Liver (tissue), 3 donors: ENCODE measurements around the gene WDR12.

Experiments used
- GABPA ChIP-seq, 2 donors: IDR thresholded peaks in 1 of 2; conservative IDR thresholded peaks in 1 of 2; 2 replicates each; pipeline ENCODE4 v1.6.1; 2016; ENCODE audit warnings: antibody characterized with exemption in 2 of 2, mild to moderate bottlenecking in 1 of 2, moderate library complexity in 1 of 2
- JUND ChIP-seq, 2 donors: IDR thresholded peaks; 2 replicates each; pipeline ENCODE4 v1.6.1; 2016; ENCODE audit warnings: antibody characterized with exemption in 2 of 2
- RAD21 ChIP-seq, 2 donors: IDR thresholded peaks; 2 replicates each; pipeline ENCODE4 v1.6.1; 2016; ENCODE audit warnings: antibody characterized with exemption in 2 of 2, mild to moderate bottlenecking in 2 of 2
- RXRA ChIP-seq, 2 donors: IDR thresholded peaks; 2 replicates each; pipeline ENCODE4 v1.6.1; 2017 to 2018; ENCODE audit warnings: antibody characterized with exemption in 2 of 2, mild to moderate bottlenecking in 1 of 2
- TAF1 ChIP-seq: conservative IDR thresholded peaks from 2 replicates; pipeline ENCODE4 v1.6.1; 2016; ENCODE audit warnings: antibody characterized with exemption, mild to moderate bottlenecking
- YY1 ChIP-seq: IDR thresholded peaks from 2 replicates; pipeline ENCODE4 v1.6.1; 2016; ENCODE audit warnings: antibody characterized with exemption, mild to moderate bottlenecking
- ZBTB33 ChIP-seq: IDR thresholded peaks from 2 replicates; pipeline ENCODE4 v1.6.1; 2016; ENCODE audit warnings: antibody characterized with exemption
- TF ChIP-seq, protein P1 (sequence below): fragments of 150-350 bp; IDR thresholded peaks from 2 replicates; pipeline ENCODE4 v1.5.1; 2017; ENCODE audit warnings: improper control_type of control experiment, low read depth, low read length; ENCODE audit not compliant: missing input control
- TF ChIP-seq, protein P2 (sequence below): IDR thresholded peaks from 2 replicates; pipeline ENCODE4 v1.6.1; 2016; ENCODE audit warnings: antibody characterized with exemption, mild to moderate bottlenecking
- TF ChIP-seq, protein P3 (sequence below): IDR thresholded peaks from 2 replicates; pipeline ENCODE4 v1.6.1; 2016; ENCODE audit warnings: antibody characterized with exemption
- TF ChIP-seq, protein P4 (sequence below): IDR thresholded peaks from 2 replicates; pipeline ENCODE4 v1.6.1; 2016; ENCODE audit warnings: antibody characterized with exemption
- donor health status: healthy.
- donor health status: healthy.

DNA sequence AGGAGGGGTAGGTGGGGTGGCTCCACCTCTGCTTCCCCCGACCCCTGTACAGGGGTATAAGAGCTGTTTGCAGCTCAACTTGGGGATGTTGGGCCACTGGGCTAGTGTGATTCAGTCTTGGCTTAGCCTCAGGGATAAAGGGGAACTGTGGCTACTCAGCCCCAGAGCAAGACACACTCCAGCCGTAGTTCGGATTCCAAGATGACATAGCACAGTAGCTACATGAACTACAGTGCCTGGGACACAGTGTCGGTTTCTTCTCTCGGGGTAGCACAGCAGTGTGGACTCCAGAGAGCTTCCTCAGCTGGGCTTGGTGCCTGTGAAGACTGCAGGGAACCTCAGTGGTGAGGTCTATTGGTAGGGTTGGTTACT lies 21.7 kb upstream of the WDR12 start:
- TF ChIP-seq RAD21 (IDR thresholded peaks at IDR 0.05) (no peak), RXRA (IDR thresholded peaks at IDR 0.05) (no peak), JUND (IDR thresholded peaks at IDR 0.05) (no peak), YY1 (no peak), ZBTB33 (no peak), GABPA (IDR thresholded peaks at IDR 0.05 in 1 of 2, conservative IDR thresholded peaks at IDR 0.05 in 1 of 2) (no peak), TAF1 (no peak)
- TF ChIP-seq, protein P1, sequence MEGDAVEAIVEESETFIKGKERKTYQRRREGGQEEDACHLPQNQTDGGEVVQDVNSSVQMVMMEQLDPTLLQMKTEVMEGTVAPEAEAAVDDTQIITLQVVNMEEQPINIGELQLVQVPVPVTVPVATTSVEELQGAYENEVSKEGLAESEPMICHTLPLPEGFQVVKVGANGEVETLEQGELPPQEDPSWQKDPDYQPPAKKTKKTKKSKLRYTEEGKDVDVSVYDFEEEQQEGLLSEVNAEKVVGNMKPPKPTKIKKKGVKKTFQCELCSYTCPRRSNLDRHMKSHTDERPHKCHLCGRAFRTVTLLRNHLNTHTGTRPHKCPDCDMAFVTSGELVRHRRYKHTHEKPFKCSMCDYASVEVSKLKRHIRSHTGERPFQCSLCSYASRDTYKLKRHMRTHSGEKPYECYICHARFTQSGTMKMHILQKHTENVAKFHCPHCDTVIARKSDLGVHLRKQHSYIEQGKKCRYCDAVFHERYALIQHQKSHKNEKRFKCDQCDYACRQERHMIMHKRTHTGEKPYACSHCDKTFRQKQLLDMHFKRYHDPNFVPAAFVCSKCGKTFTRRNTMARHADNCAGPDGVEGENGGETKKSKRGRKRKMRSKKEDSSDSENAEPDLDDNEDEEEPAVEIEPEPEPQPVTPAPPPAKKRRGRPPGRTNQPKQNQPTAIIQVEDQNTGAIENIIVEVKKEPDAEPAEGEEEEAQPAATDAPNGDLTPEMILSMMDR, result no peak
- TF ChIP-seq, protein P2, sequence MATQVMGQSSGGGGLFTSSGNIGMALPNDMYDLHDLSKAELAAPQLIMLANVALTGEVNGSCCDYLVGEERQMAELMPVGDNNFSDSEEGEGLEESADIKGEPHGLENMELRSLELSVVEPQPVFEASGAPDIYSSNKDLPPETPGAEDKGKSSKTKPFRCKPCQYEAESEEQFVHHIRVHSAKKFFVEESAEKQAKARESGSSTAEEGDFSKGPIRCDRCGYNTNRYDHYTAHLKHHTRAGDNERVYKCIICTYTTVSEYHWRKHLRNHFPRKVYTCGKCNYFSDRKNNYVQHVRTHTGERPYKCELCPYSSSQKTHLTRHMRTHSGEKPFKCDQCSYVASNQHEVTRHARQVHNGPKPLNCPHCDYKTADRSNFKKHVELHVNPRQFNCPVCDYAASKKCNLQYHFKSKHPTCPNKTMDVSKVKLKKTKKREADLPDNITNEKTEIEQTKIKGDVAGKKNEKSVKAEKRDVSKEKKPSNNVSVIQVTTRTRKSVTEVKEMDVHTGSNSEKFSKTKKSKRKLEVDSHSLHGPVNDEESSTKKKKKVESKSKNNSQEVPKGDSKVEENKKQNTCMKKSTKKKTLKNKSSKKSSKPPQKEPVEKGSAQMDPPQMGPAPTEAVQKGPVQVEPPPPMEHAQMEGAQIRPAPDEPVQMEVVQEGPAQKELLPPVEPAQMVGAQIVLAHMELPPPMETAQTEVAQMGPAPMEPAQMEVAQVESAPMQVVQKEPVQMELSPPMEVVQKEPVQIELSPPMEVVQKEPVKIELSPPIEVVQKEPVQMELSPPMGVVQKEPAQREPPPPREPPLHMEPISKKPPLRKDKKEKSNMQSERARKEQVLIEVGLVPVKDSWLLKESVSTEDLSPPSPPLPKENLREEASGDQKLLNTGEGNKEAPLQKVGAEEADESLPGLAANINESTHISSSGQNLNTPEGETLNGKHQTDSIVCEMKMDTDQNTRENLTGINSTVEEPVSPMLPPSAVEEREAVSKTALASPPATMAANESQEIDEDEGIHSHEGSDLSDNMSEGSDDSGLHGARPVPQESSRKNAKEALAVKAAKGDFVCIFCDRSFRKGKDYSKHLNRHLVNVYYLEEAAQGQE, result no peak
- TF ChIP-seq, protein P3, sequence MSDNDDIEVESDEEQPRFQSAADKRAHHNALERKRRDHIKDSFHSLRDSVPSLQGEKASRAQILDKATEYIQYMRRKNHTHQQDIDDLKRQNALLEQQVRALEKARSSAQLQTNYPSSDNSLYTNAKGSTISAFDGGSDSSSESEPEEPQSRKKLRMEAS, result no peak
- TF ChIP-seq, protein P4, sequence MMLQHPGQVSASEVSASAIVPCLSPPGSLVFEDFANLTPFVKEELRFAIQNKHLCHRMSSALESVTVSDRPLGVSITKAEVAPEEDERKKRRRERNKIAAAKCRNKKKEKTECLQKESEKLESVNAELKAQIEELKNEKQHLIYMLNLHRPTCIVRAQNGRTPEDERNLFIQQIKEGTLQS, result no peak
